OCI-LY7 (cell line): ENCODE data around the gene AXL.

Experiments
- EZH2phosphoT487 ChIP-seq: fragments of 200-600 bp; sonication (generic); IDR thresholded peaks from 2 replicates; pipeline ENCODE4 v1.6.1; 2018; ENCODE audit warnings: low read depth, borderline replicate concordance, mild to moderate bottlenecking, mixed run types, antibody characterized with exemption, low read length, moderate library complexity, mixed read lengths
- TF ChIP-seq, protein P1 (sequence below): fragments of 200-600 bp; sonication (generic); conservative IDR thresholded peaks from 2 replicates; pipeline ENCODE4 v1.5.1; 2014; ENCODE audit warnings: mild to moderate bottlenecking, antibody characterized with exemption, low read length, moderate library complexity, mixed read lengths

DNA sequence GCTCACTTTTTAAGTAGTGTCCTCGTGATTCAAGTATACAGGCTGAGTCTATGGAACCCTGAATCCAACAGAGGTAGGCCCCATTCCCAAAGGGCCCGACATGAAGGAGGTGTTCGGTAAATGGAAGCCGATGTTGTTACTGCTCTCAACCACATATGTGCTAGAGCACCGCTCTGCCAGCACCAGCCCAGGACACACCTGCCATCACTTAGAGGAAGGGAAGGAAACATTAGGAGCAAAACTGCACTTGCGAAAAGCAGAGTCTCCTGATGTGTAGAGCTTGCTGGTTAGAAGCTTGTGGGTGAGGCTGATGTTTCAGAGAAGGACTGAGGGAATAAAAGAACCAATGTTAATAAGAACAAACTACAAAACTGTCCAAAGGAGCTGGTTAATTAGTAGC, 81.5 kb downstream of the AXL start:
- TF ChIP-seq, protein P1, sequence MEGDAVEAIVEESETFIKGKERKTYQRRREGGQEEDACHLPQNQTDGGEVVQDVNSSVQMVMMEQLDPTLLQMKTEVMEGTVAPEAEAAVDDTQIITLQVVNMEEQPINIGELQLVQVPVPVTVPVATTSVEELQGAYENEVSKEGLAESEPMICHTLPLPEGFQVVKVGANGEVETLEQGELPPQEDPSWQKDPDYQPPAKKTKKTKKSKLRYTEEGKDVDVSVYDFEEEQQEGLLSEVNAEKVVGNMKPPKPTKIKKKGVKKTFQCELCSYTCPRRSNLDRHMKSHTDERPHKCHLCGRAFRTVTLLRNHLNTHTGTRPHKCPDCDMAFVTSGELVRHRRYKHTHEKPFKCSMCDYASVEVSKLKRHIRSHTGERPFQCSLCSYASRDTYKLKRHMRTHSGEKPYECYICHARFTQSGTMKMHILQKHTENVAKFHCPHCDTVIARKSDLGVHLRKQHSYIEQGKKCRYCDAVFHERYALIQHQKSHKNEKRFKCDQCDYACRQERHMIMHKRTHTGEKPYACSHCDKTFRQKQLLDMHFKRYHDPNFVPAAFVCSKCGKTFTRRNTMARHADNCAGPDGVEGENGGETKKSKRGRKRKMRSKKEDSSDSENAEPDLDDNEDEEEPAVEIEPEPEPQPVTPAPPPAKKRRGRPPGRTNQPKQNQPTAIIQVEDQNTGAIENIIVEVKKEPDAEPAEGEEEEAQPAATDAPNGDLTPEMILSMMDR: no peak
- TF ChIP-seq EZH2phosphoT487: no peak
